Transverse colon (tissue), 4 donors: ENCODE data around the gene ORM2.

Source experiments
- CTCF ChIP-seq, 5 experiments: fragments of 200-600 bp in 3 of 5; fragments of 450-650 bp in 2 of 5; sonication (generic) in 3 of 5; IDR thresholded peaks; 1 replicate in 2 of 5; 2 replicates in 3 of 5; pipeline ENCODE4 v1.5.1; 2016 to 2017; ENCODE audit warnings: antibody characterized with exemption in 5 of 5, inconsistent platforms in 3 of 5, mild to moderate bottlenecking in 2 of 5, moderate library complexity in 1 of 5
- POLR2A ChIP-seq: fragments of 450-650 bp; IDR thresholded peaks from one replicate; pipeline ENCODE4 v1.6.1; 2016; ENCODE audit warnings: antibody characterized with exemption, mild to moderate bottlenecking, moderate library complexity
- POLR2AphosphoS5 ChIP-seq, 3 donors: sonication (generic); formaldehyde crosslinking; IDR thresholded peaks; one replicate each; pipeline ENCODE4 v1.6.1; 2016; ENCODE audit warnings: antibody characterized with exemption in 3 of 3

- TF ChIP-seq POLR2A (no peak), POLR2AphosphoS5 (IDR thresholded peaks at IDR 0.05) (peak; percentile 33 to 50 (median 33)), CTCF (IDR thresholded peaks at IDR 0.05) (no peak)
These were observed 19.3 kb downstream of the ORM2 start for GRCh38 chr9:114348906-114349482.
